Keratinocyte (primary cell): ENCODE data around the gene RALGPS1. TPM values are rescaled to one million over a fixed set of nuclear protein-coding genes. Genes with fewer than 3 reads are reported as not detected.
A peak's percentile ranks its signal among the peaks of the same experiment; 100 is the strongest.

Experiments
- DNase-seq: peaks from one replicate; pipeline ENCODE4 v3.0.0-alpha.2; 2011; ENCODE audit warnings: low read depth, missing footprints, low spot score
- FAIRE-seq: peaks from 2 replicates; lab custom pipeline; 2011; peaks lifted over from hg19 to GRCh38; lab: Jason Lieb, UNC
- H2AFZ ChIP-seq: 2 replicates; pipeline ENCODE4 v1.6.0; 2012; ENCODE audit warnings: low read length, control low read depth, inconsistent platforms; ENCODE audit not compliant: control insufficient read depth
- H3K27ac ChIP-seq: 2 replicates; pipeline ENCODE4 v1.5.1; 2011; ENCODE audit warnings: low read length; ENCODE audit not compliant: control insufficient read depth, insufficient read depth
- H3K27me3 ChIP-seq: 3 replicates; pipeline ENCODE4 v1.6.0; 2011; ENCODE audit warnings: low read length; ENCODE audit not compliant: control insufficient read depth, insufficient read depth; ENCODE audit errors: extremely low read depth
- H3K36me3 ChIP-seq, 2 experiments: 2 replicates in 1 of 2; 3 replicates in 1 of 2; pipeline ENCODE4 v1.5.1; 2011; ENCODE audit warnings: low read length in 2 of 2, mild to moderate bottlenecking in 1 of 2; ENCODE audit not compliant: control insufficient read depth in 2 of 2, insufficient read depth in 2 of 2; ENCODE audit errors: extremely low read depth in 1 of 2
- H3K4me1 ChIP-seq: 3 replicates; pipeline ENCODE4 v1.5.1; 2011; ENCODE audit warnings: low read length; ENCODE audit not compliant: control insufficient read depth, insufficient read depth; ENCODE audit errors: extremely low read depth
- H3K4me2 ChIP-seq: 3 replicates; pipeline ENCODE4 v1.6.0; 2011; ENCODE audit warnings: low read depth, low read length; ENCODE audit not compliant: control insufficient read depth, insufficient read depth; ENCODE audit errors: extremely low read depth
- H3K4me3 ChIP-seq, 3 experiments: fragments of 200-600 bp in 1 of 3; sonication (generic) in 1 of 3; 2 replicates in 2 of 3; 3 replicates in 1 of 3; pipeline ENCODE4 v1.5.1; 2011 to 2016; ENCODE audit warnings: low read length in 3 of 3, mild to moderate bottlenecking in 3 of 3, control low read depth in 2 of 3, inconsistent platforms in 1 of 3, low read depth in 1 of 3, mixed read lengths in 1 of 3, mixed run types in 1 of 3, moderate library complexity in 1 of 3; ENCODE audit not compliant: control insufficient read depth in 2 of 3, insufficient read depth in 2 of 3; ENCODE audit errors: extremely low read depth in 1 of 3
- H3K79me2 ChIP-seq: 2 replicates; pipeline ENCODE4 v1.6.0; 2012; ENCODE audit warnings: low read length; ENCODE audit not compliant: control insufficient read depth, insufficient read depth
- H3K9ac ChIP-seq: 3 replicates; pipeline ENCODE4 v1.6.0; 2011; ENCODE audit warnings: low read length; ENCODE audit not compliant: control insufficient read depth, insufficient read depth; ENCODE audit errors: extremely low read depth
- H3K9me1 ChIP-seq: 3 replicates; pipeline ENCODE4 v1.6.0; 2011; ENCODE audit warnings: low read length; ENCODE audit not compliant: control insufficient read depth, insufficient read depth; ENCODE audit errors: extremely low read depth
- H3K9me3 ChIP-seq: 2 replicates; pipeline ENCODE4 v1.5.1; 2012; ENCODE audit warnings: low read depth, low read length; ENCODE audit not compliant: control insufficient read depth
- H4K20me1 ChIP-seq: 3 replicates; pipeline ENCODE4 v1.6.0; 2011; ENCODE audit warnings: low read length; ENCODE audit not compliant: control insufficient read depth, insufficient read depth; ENCODE audit errors: extremely low read depth
- EZH2 ChIP-seq: IDR thresholded peaks from one replicate; pipeline ENCODE4 v1.6.1; 2012; ENCODE audit warnings: inconsistent platforms, mild to moderate bottlenecking, low read length, moderate library complexity
- dilution Hi-C: fragments of 300-500 bp; cut with MboI; formaldehyde crosslinking; loops from one replicate; pipeline ENCODE4 v1.7.0; 2020; ENCODE audit warnings: low sequenced_read_pairs; ENCODE audit not compliant: extremely low pct_ligation_motif_present
- polyA plus RNA-seq, 5 experiments: library from polyadenylated mRNA; depleted of rRNA in 3 of 5; stranded (reverse) in 3 of 5; stranded (forward) in 1 of 5; unstranded in 1 of 5; fragments of >200 nt; gene quantifications; 1 replicate in 1 of 5; 2 replicates in 3 of 5; 3 replicates in 1 of 5; pipeline versions ENCODE4 v1.2.1 to v1.2.3, GENCODE V29; 2011 to 2012; ENCODE audit warnings: missing spikeins in 2 of 5, low read depth in 1 of 5, low replicate concordance in 1 of 5
- TF ChIP-seq, protein P1 (sequence below), 3 experiments: IDR thresholded peaks in 1 of 3; conservative IDR thresholded peaks in 1 of 3; optimal IDR thresholded peaks in 1 of 3; 2 replicates in 2 of 3; 3 replicates in 1 of 3; pipeline versions ENCODE3 to v1.5.1; 2011; ENCODE audit warnings: low read length in 3 of 3, mild to moderate bottlenecking in 3 of 3, moderate library complexity in 2 of 3, control low read depth in 1 of 3, inconsistent platforms in 1 of 3; ENCODE audit not compliant: insufficient read depth in 2 of 3; ENCODE audit errors: extremely low read depth in 1 of 3

RALGPS1 gene
- polyA plus RNA-seq, 1 donor (not counting 4 experiments of a cell fraction or from before 2014, with no cell fraction given), result 0.56 TPM

- Histone ChIP-seq H3K9me3 (no peaks in the 10 kb centered on the region), H3K9ac (no peak overlapping the region), H4K20me1 (no peaks in the 10 kb centered on the region), H3K4me2 (no peak overlapping the region), H3K27me3 (peaks cover 20% of the 10 kb centered on the region), H3K36me3 (no peaks in the 10 kb centered on the region), H2AFZ (no peak overlapping the region), H3K4me3 (no peak overlapping the region), H3K79me2 (no peaks in the 10 kb centered on the region), H3K27ac (no peak overlapping the region), H3K9me1 (no peaks in the 10 kb centered on the region), H3K4me1 (peaks cover 3% of the 10 kb centered on the region)
- dilution Hi-C loops, result no loop called here
- TF ChIP-seq, protein P1, sequence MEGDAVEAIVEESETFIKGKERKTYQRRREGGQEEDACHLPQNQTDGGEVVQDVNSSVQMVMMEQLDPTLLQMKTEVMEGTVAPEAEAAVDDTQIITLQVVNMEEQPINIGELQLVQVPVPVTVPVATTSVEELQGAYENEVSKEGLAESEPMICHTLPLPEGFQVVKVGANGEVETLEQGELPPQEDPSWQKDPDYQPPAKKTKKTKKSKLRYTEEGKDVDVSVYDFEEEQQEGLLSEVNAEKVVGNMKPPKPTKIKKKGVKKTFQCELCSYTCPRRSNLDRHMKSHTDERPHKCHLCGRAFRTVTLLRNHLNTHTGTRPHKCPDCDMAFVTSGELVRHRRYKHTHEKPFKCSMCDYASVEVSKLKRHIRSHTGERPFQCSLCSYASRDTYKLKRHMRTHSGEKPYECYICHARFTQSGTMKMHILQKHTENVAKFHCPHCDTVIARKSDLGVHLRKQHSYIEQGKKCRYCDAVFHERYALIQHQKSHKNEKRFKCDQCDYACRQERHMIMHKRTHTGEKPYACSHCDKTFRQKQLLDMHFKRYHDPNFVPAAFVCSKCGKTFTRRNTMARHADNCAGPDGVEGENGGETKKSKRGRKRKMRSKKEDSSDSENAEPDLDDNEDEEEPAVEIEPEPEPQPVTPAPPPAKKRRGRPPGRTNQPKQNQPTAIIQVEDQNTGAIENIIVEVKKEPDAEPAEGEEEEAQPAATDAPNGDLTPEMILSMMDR (optimal IDR thresholded peaks at IDR 0.05 in 1 of 3, IDR thresholded peaks at IDR 0.05 in 1 of 3, conservative IDR thresholded peaks at IDR 0.05 in 1 of 3; ENCODE audit: extremely low read depth in 1 of 3, insufficient read depth in 2 of 3, low read length in 3 of 3), result no peak
- TF ChIP-seq EZH2, result no peak
- no peak for FAIRE-seq
- DNase-seq, result no peak
Observed at GRCh38 chr9:127223266-127223665, 308.7 kb downstream of the RALGPS1 start.

- Histone ChIP-seq H3K36me3 (no peaks in the 10 kb centered on the region), H3K27ac (no peak overlapping the region), H3K9me1 (no peaks in the 10 kb centered on the region), H4K20me1 (no peaks in the 10 kb centered on the region), H3K9ac (no peak overlapping the region), H3K79me2 (no peaks in the 10 kb centered on the region), H3K4me2 (peak overlapping the region; percentile 90), H3K4me3 (peak overlapping the region; percentile 52 to 78 (median 59)), H3K27me3 (peaks cover 20% of the 10 kb centered on the region), H3K4me1 (peaks cover 3% of the 10 kb centered on the region), H2AFZ (peak overlapping the region; percentile 30), H3K9me3 (no peaks in the 10 kb centered on the region)
- no peak for TF ChIP-seq EZH2
- TF ChIP-seq, protein P1 (optimal IDR thresholded peaks at IDR 0.05 in 1 of 3, IDR thresholded peaks at IDR 0.05 in 1 of 3, conservative IDR thresholded peaks at IDR 0.05 in 1 of 3; ENCODE audit: extremely low read depth in 1 of 3, insufficient read depth in 2 of 3, low read length in 3 of 3), result peak in 1 of 3 experiments; percentile 9
- DNase-seq (no peak), FAIRE-seq (no peak)
- dilution Hi-C loops, result no loop called here
Observed at GRCh38 chr9:127223810-127224177, 309.2 kb downstream of the RALGPS1 start.
